Duodenal mucosa (tissue), 2 donors: ENCODE results near the gene NOTCH1.
A peak's percentile ranks its signal among the peaks of the same experiment; 100 is the strongest.

Source experiments
- H3K27ac ChIP-seq: one replicate; pipeline ENCODE4 v1.7.0; 2013; ENCODE audit warnings: low read depth, low read length
- H3K27me3 ChIP-seq, 2 donors: one replicate each; pipeline ENCODE4 v1.7.0; 2013; ENCODE audit warnings: low read length in 2 of 2, control low read depth in 1 of 2; ENCODE audit not compliant: insufficient read depth in 2 of 2, control insufficient read depth in 1 of 2
- H3K36me3 ChIP-seq, 2 donors: one replicate each; pipeline ENCODE4 v1.7.0; 2013; ENCODE audit warnings: low read length in 2 of 2, control low read depth in 1 of 2; ENCODE audit not compliant: insufficient read depth in 2 of 2, control insufficient read depth in 1 of 2
- H3K4me1 ChIP-seq, 2 donors: one replicate each; pipeline ENCODE4 v1.7.0; 2013; ENCODE audit warnings: low read length in 2 of 2, control low read depth in 1 of 2; ENCODE audit not compliant: insufficient read depth in 2 of 2, control insufficient read depth in 1 of 2
- H3K4me3 ChIP-seq, 2 donors: one replicate each; pipeline ENCODE4 v1.7.0; 2013; ENCODE audit warnings: low read length in 2 of 2, low read depth in 1 of 2
- H3K9ac ChIP-seq, 2 donors: one replicate each; pipeline ENCODE4 v1.7.0; 2013; ENCODE audit warnings: low read length in 2 of 2, low read depth in 1 of 2
- H3K9me3 ChIP-seq, 2 donors: one replicate each; pipeline ENCODE4 v1.7.0; 2013; ENCODE audit warnings: low read length in 2 of 2, control low read depth in 1 of 2; ENCODE audit not compliant: control insufficient read depth in 1 of 2

NOTCH1 gene

GRCh38 chr9:136554870-136555269, 9.0 kb upstream of the NOTCH1 start:
- Histone ChIP-seq H3K27me3 (no peaks in the 10 kb centered on the region), H3K4me1 (peaks cover 23 to 28% of the 10 kb centered on the region in 2 donors), H3K9me3 (no peaks in the 10 kb centered on the region), H3K4me3 (no peak overlapping the region), H3K9ac (no peak overlapping the region), H3K36me3 (no peaks in the 10 kb centered on the region), H3K27ac (no peak overlapping the region)

DNA sequence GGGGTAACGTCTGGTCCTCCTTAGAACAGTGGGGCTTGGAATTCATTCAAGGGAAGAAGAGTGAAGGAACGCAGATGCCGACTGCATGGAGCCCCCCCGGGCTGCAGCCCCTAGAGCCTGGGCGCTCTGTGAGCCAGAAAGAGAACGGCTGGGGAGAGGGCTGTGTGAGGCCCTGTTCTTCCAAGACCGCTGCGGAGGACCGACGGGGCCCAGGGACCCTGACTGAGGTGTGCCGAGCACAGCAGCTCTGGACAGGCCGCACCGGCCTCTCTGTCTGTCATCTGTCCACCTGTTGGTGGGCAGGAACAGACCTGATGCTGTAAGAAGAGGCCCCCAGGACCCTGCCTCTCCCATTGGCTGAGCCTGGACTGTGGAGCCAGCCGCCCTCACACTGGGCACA, 7.7 kb upstream of the NOTCH1 start:
- Histone ChIP-seq H3K9me3 (no peaks in the 10 kb centered on the region), H3K4me3 (no peak overlapping the region), H3K36me3 (no peaks in the 10 kb centered on the region), H3K9ac (no peak overlapping the region), H3K27me3 (no peaks in the 10 kb centered on the region), H3K4me1 (peaks cover 26 to 28% of the 10 kb centered on the region in 2 donors), H3K27ac (no peak overlapping the region)

DNA sequence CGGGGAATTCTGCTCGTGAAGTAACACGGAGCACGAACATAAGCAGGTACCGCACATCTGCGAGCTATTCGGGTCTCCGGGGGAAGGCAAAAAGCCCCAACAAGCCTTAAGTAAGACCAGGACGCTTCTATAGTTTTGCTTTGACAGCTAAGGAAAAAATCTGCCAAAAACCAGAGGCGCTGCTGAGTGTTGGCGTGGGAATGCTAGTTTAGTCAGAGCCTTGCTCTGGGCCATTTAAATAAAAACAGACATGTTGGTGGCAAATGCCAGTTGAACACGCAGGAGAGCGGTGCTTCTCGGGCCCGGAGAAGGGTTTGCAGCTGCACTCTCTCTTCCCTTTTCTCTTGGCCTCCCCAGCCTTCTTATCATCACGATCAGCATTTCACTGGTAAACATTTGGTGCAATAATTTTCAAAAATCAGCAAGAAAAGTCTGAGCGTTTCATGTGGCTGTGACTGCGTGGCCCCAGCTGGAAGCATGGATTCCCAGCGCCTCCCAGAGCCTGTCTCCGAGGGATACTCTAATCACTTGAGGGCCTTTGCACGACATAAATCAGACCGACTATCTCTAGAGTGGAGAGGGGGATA, 6.4 kb upstream of the NOTCH1 start:
- H3K4me3 ChIP-seq = peak overlapping the region in 1 of 2 donors; percentile 22
- no peaks in the 10 kb centered on the region for H3K9me3 ChIP-seq
- no peaks in the 10 kb centered on the region for H3K36me3 ChIP-seq
- peak overlapping the region; percentile 49 for H3K27ac ChIP-seq
- H3K4me1 ChIP-seq = peaks cover 28 to 29% of the 10 kb centered on the region in 2 donors
- no peak overlapping the region for H3K9ac ChIP-seq
- H3K27me3 ChIP-seq = no peaks in the 10 kb centered on the region

DNA sequence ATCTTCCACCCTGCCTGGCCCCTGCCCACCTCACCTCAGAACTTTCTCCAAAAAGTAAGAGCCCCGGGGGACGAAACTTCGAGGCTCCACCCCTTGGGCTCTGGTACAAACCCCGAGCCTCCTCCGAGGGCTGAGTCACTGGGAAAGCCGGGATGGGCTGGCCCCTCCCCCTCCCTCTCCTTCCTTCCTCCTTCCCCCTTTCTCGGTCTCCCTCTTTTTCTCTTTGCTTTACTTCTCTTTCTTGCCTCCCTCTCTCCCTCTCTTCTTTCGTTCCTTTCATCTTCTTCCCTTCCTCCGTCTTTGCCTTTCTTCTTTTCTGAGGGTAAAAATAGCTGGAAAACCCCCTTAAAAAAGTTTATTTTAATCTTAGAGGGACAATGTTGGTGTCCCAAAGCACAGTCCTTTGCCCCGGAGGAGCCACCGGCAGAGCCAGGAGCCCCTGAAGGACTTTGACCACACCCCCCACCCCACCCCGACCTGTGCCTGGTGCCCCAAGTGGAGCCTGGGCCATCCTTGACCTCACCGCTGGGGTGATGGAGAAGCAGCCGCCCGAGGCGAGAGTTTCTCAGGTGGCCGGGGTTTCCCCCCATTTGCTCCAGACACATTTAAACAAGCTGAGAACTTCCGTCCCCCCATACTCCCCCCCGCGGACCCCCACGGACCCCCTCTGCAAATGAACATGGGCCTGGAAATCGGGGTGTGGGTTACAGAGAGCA, 5.7 kb upstream of the NOTCH1 start:
- Histone ChIP-seq H3K4me1 (peaks cover 35 to 36% of the 10 kb centered on the region in 2 donors), H3K4me3 (peak overlapping the region; percentile 16 to 22), H3K27me3 (no peaks in the 10 kb centered on the region), H3K36me3 (no peaks in the 10 kb centered on the region), H3K9me3 (no peaks in the 10 kb centered on the region), H3K9ac (no peak overlapping the region), H3K27ac (peak overlapping the region; percentile 10)

GRCh38 chr9:136550439-136551289, 4.8 kb upstream of the NOTCH1 start:
- Histone ChIP-seq H3K27me3 (no peaks in the 10 kb centered on the region), H3K4me1 (peaks cover 38% of the 10 kb centered on the region in 2 donors), H3K4me3 (no peak overlapping the region), H3K27ac (no peak overlapping the region), H3K9ac (no peak overlapping the region), H3K36me3 (no peaks in the 10 kb centered on the region), H3K9me3 (no peaks in the 10 kb centered on the region)

DNA sequence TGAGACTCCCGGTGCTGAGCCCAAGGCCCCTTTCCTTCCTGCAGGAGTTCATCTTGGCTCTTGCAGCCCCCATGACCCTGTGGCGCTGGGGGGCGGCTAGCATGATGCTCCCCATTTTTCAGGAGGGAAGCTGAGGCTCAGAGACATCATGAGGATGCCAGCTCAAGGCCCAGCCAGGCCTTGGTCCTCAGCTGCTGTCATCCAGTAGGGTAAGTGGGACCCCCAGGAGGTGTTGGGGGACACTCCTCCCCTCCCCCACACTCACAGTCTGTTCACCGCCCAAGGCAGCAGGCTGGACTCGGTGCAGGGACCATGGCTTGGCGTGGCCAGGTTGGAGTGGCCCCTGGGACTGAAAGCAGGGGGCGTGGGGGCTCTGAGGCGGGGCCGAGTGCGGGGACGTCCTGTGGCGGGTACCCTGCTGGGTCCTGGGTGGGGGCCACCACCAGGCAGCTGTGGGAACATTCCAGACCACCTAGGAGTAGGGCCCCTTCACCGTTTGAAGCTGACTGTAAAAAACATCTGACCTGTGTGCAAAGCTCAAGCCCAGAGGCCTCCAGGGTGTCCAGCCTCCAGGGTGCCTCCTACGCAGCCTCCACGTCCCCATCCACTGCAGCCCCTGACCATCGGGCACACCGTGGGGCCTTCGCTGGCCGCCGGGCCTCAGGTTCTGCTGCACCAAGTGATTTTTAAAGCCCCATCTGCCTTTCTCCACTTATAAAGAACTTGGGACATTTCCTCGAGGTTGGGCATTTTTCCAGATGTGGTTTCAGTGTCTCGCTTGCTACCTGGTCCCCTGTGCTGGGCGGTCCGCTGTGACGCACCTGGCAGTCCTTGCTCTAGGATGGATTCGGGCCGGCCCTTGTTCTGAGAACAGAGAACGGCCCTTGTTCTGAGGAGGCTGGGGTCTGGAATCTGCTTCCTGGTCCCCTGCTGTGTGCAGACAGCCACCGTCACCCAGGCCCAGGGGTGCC, 3.4 kb upstream of the NOTCH1 start:
- Histone ChIP-seq H3K9ac (no peak overlapping the region), H3K27ac (no peak overlapping the region), H3K9me3 (no peaks in the 10 kb centered on the region), H3K4me3 (no peak overlapping the region), H3K36me3 (no peaks in the 10 kb centered on the region), H3K4me1 (peaks cover 38 to 43% of the 10 kb centered on the region in 2 donors), H3K27me3 (no peaks in the 10 kb centered on the region)

DNA sequence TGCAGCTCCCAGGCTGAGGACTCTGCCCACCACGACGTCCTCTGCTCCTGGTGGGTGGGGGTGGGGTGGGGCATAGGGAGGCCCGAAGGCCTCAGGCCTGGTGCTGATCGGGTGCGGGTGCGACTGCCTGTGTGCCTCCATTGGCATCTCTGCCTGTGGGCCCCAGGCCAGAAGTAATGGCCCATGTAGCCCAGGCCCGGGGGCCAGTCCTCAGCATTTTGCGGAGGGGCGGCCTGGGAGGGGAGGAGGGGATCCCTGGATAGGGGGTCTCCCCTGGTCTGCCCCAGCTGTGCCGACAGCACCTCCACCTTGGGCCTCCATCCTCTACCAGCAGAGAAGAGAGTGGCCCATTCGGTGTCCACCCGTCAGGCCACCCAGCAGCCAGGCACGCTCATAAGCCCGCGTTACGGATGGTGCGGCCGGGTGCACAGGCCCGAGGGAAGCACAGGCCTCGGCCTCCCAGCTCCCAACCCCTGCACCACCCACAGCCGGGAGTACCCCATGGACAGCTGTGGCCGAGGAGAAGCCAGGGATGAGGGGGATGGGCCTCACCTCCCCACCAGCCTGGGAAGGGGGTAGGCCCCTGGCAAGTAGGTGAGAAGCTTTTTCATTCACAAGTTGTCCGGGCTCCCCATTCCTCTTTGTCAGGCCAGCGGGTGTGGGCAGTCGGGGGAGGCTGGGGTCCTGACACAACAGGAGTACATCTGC, 1.8 kb upstream of the NOTCH1 start:
- Histone ChIP-seq H3K9me3 (no peaks in the 10 kb centered on the region), H3K4me3 (no peak overlapping the region), H3K4me1 (peaks cover 53 to 58% of the 10 kb centered on the region in 2 donors), H3K9ac (peak overlapping the region in 1 of 2 donors; percentile 10), H3K27ac (peak overlapping the region; percentile 70), H3K27me3 (no peaks in the 10 kb centered on the region), H3K36me3 (peaks cover 0 to 4% of the 10 kb centered on the region in 2 donors)

GRCh38 chr9:136546697-136547501, 1.1 kb upstream of the NOTCH1 start:
- H3K36me3 ChIP-seq = peaks cover 0 to 5% of the 10 kb centered on the region in 2 donors
- H3K27me3 ChIP-seq = no peaks in the 10 kb centered on the region
- H3K27ac ChIP-seq = peak overlapping the region; percentile 89
- H3K4me1 ChIP-seq = peaks cover 51 to 59% of the 10 kb centered on the region in 2 donors
- H3K4me3 ChIP-seq = peak overlapping the region; percentile 63 to 65
- H3K9ac ChIP-seq = peak overlapping the region; percentile 65 to 80
- no peaks in the 10 kb centered on the region for H3K9me3 ChIP-seq

GRCh38 chr9:136545692-136545964, 220 bp downstream of the NOTCH1 start:
- H3K4me1 ChIP-seq = peaks cover 44 to 63% of the 10 kb centered on the region in 2 donors
- peak overlapping the region; percentile 77 to 90 for H3K4me3 ChIP-seq
- peak overlapping the region; percentile 73 for H3K27ac ChIP-seq
- H3K9ac ChIP-seq = peak overlapping the region; percentile 66 to 79
- H3K36me3 ChIP-seq = peaks cover 0 to 17% of the 10 kb centered on the region in 2 donors
- H3K9me3 ChIP-seq = no peaks in the 10 kb centered on the region
- H3K27me3 ChIP-seq = no peaks in the 10 kb centered on the region
